HG03442 (cell line): ENCODE results near the gene SLC6A5.
"Not testable (repeated sequence)": the region's sequence is repeated elsewhere in the genome, so short reads cannot be mapped to it uniquely, and the experiment has no call there.

Source experiments
- ATAC-seq: cut with Tn5 transposase; IDR thresholded peaks from one replicate; pipeline ENCODE4 v1.9.1; 2021; ENCODE audit warnings: mild to moderate bottlenecking, moderate library complexity; ENCODE audit not compliant: unreplicated experiment

Gene SLC6A5

DNA sequence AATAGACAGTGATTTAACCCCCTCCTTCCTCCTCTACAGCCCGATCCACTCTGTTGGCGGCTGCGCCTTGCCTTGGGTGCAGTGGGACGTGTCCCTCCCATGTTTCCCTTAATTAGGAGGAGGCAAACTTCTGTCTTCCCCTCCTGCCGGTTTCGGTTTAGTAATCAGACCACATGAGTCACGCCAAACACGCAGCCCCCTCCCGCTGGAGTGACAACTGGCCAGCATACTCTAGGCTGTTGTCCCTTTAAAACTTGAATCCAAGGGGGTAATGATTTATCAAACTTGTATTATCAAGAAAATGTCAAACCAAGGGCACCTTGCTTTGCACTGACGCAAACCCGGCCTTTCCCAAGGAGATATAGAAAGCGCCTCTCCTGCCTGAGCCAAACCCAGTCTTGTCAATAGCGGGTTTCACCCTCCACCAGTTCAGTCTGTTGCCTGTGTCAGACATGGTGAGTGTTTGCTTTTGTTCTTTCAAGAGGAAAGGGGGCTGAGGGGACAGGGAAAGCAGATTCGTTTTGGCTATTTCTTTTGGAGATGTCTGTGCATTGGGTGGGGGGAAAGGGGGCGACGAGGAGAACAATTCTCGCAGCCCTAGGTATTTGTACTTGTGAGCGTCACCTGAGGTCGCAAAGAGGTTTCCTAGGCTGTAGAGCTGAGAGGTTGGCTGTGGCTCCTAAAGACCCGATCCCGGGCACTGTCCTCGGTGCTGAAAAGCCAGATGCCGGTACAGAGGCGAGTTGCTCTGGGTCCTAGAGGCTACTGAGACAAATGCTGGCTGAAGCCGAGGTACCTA, at the start of gene SLC6A5:
TSS of gene SLC6A5 (plus strand) at position 388 of the 799 bp plus-strand sequence. CDS start at position 453, 65 bp downstream.
- ATAC-seq: no peak

DNA sequence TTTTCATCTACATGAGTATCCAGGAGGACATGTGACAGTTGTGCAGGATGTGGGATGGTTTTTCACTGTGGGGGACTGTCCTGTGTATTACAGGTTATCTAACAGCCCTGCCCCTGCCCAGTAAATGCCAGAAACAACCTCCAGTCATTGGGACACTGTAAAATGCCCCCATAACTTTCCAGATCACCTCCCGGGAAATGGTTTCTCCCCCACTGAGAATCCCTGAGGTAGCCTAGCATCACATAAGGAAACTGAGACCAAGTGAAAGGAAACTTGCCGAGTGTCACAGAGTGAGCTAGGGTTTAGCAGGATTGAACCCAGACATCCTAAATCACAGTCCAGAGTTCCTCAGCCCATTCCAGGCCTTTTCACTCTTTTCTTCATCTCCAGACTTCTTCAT, 48.3 kb upstream of the SLC6A5 start:
- ATAC-seq: no peak

DNA sequence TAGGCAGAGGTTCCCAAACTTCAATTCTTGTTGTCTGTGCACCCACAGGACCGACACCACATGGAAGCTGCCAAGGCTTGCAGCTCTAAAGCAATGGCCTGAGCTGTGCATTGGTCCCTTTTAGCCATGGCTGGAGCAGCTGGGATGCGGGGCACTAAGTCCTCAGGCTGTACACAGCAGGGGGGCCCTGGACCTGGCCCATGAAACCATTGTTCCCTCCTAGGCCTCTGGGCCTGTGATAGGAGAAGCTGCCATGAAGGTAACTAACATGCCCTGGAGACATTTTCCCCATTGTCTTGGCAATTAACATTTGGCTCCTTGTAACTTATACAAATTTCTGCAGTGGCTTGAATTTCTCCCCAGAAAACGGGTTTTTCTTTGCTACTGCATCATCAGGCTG, 43.6 kb upstream of the SLC6A5 start:
- no peak for ATAC-seq

DNA sequence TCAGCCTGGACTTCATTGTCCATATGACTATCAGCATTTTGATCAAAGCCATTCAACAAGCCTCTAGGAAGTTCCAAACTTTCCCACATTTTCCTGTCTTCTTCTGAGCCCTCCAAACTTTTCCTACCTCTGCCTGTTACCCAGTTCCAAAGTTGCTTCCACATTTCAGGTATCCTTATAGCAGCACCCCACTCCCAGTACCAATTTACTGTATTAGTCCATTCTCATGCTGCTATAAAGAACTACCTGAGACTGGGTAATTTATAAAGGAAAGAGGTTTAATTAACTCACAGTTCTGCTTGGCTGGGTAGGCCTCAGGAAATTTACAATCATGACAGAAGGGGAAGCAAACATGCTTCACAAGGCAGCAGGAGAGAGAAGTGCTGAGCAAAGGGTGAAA, 43.0 kb upstream of the SLC6A5 start:
- not testable (repeated sequence) for ATAC-seq

DNA sequence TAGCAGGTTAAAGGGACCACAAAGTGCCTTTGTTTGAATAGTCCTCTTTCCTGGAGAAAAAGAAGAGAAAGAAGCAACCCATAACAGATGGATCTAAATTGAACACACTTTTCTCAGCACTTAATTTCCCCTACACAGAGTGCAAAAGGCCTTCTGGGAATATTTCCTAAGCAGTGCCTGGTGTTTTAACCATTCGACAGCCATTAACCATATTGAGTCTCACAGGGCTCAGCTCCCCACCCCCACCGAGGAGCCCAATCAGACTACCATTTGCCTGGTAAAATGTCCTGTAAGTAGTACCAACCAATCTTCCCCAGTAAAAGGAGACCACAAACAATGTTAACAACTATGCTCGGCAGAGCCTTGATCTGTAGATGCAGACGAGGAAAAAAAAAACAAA, 40.7 kb upstream of the SLC6A5 start:
- no peak for ATAC-seq

DNA sequence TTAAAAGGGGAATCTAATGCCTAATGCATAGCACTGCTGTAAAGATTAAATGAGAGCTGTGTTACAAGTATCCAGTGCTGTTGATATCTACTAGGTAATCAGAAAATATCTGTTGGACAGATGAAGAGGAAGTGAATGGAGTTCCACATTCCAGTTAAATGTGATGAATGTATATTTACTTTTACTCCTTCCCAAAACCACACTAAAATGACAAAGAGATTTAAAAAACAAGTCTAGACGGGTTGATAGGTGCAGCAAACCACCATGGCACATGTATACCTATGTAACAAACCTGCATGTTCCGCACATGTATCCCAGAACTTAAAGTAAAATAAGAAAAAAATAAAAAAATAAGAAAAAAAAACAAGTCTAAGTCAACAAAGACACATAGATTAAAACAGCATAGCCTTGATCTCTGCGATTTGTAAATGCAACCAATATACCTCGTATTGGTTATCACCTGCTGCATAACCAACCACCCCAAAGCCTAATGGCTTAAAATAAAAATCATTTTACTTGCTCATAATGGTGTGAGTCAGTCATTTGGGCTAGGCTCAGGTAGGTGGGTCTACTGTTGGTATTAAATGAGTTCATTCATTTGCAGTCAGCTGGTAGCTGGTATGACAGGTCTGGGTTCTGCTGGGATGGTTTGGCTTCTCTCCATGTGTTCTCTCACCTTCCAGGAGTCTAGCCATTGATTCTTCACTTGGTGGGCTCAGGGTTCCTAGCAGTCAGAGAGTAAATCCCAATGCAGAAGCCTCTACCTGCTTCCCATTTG, 39.7 kb upstream of the SLC6A5 start:
- ATAC-seq: no peak

DNA sequence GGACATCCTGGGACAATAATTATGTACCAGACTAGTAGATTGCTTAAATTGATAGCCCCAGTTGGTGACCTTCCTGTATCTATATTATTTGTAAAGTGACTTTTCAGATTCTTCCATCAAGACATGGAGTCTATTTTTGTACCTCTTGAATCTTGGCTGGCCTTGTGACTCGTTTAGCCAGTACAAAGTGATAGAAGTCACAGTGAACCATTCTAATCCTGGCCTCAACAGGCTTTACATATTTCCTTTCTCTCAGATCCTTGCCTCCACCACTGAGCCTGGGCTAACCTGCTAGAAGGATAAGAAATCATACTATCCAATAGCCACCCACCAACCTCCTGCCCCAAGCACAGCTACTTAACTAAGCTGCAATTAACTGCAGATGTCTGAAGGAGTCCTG, 37.5 kb upstream of the SLC6A5 start:
- ATAC-seq: no peak

DNA sequence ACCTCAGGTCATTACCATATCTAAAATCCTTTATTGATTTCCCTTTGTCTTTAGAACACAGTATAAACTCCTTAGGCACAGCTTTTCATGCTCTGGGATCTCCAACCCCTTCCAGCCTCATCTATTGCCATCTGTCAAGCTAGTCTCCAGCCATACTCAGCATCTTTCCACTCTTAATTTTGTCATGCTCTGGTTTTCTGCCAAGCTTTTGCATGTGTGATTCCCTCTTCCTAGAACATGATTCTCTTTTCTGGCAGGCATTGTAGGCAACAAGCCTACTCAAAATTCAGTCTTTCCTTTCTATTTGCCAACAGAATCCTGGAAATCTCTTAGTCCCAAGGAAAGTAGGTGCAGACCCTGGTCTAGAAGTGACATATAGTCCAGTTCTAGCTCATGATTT, 35.5 kb upstream of the SLC6A5 start:
- no peak for ATAC-seq

DNA sequence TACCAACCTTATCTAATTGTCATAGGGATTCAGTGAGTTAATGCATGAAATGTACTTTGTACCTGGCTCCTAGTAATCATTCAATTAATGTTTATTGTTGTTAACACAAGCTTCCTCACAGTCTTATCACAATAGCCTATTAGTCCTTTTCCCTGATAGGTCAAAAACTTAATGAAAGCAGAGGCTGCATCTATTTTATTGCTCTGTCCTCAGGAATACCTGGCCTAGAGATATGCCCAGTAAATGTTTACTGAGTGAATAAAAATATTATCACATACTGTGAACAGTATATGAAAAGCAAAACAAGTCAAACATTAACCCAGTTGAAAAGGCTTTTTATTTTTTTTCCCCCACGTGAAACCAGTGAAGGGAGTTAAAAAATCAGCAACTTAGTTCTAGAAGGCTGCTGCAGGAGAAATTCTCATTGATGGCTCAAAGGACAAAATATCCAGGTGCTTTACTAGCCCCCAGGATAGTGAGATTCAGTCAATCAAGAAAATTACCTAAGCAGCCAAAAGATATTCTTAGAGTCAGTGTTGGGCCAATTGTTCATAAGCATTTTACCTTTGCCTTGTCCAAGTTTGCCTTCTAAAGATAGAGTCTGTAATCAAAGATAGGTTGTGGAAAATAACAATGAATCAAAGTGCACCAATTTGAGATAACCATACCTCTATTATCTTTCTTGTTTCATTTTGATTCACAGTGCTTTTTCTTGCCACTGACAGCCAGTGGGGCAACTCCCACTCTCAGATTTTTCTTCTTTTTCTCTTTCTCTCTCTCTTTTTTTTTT, 34.4 kb upstream of the SLC6A5 start:
- no peak for ATAC-seq

DNA sequence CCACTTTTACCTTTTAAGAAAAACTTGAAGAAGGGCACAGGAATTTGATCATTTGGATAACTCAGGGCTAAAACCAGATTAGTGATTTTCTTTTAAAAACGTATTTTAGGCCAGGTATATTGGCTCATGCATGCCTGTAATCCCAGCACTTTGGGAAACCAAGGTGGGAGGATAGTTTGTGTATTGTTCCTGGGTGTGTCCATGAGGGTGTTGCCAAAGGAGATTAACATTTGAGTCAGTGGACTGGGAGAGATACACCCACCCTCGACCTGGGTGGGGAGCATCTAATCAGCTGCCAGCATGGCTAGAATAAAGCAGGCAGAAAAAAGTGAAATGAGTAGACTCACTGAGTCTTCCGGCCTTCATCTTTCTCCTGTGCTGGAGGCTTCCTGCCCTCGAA, 33.3 kb upstream of the SLC6A5 start:
- ATAC-seq: not testable (repeated sequence)

DNA sequence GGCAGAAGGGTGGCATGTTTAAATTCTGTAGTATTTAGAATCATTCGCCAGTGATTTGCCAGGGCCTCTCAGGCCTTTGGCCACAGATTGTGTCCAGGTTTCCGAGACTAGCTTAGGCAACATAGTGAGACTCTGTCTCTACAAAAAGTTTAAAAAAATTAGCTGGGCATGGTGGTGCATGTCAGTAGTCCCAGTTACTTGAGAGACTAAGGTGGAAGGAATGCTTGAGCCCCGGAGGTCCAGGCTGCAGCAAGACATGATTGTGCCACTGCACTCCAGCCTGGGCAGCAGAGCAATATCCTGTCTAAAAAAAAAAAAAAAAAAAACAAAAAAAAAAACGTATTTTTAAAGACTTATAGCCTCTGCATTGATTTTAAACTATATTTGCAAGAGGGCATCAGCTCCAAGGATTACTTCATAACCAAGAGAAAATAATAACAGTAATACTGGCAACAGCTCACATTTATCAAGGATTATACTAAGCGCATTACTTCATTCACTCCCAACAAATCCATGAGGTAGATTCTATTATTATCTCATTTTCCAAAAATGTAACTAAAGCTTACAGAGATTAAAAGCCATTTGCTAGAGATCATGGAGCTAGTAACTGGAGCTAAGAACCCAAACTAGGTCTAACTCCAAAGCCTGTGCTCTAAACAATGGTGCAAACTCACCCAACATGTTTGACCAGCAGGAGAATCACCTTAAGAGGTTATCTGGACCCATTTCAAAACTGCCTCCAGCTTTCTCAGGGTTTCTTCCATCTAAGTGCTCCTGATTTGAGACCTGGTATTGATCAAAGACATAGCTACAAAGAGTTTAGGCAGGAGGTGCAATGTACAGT, 32.6 kb upstream of the SLC6A5 start:
- ATAC-seq: no peak

DNA sequence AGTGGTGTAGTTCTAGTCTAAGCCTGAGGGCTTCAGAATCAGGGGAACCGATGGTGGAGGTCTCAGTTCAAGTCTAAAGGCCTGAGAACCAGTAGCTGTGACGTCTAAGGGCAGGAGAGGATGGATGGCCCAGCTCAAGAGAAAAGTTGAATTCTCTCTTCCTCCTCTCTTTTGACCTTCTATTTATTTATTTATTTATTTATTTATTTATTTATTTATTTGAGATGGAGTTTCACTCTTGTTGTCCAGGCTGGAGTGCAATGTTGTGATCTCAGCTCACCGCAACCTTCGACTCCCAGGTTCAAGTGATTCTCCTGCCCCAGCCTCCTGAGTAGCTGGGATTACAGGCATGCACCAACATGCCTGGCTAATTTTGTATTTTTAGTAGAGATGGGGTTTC, 19.7 kb upstream of the SLC6A5 start:
- not testable (repeated sequence) for ATAC-seq

DNA sequence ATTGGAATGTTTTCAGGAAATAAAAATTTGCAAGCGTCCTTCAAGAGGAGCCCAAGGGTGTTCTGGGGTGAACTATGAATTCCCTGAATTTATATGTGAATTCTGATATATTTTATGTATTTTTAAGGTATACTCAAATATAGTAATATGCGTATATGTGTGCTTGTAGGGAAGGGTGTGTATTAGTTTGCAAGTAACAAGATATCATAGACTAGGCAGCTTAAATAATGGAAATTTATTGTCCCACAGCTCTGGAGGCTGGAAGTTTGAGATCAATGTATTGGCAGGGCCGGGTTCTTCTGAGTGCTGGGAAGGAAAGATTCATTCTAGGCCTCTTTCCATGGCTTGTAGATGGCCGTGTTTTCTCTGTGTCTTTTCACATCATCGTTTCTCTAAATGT, 16.2 kb upstream of the SLC6A5 start:
- no peak for ATAC-seq

DNA sequence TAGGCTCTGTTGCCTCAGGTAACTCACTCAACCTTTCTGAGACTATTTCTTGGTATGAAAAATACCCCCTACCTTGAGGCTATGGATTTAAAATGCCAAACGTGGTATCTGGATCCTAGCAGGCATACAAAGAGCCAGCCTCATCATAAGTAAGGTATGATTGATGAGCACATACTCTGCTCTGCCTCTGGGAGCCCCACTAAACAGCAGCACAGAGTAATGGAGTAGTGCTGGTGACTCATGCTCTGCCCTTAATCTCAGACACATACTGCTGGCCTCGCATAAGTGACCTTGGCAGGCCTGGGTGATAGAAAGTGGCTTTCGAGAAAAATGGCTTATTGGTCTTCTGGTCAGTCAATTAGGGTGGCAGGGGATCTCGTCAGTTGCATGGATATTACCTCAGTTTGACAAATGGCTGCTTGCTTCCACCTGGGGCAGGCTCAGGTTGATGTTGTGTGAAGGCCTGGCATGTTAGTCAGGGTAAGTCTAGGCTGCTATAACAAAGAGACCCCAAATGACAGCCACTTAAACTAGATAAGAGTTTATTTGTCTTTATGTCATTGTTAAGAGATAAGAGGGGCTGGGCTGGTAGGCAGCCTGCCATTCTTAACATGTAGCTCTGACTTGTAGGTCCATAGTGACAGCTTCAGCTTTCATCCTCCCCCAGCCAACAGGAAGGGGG, 15.2 kb upstream of the SLC6A5 start:
- ATAC-seq: no peak

DNA sequence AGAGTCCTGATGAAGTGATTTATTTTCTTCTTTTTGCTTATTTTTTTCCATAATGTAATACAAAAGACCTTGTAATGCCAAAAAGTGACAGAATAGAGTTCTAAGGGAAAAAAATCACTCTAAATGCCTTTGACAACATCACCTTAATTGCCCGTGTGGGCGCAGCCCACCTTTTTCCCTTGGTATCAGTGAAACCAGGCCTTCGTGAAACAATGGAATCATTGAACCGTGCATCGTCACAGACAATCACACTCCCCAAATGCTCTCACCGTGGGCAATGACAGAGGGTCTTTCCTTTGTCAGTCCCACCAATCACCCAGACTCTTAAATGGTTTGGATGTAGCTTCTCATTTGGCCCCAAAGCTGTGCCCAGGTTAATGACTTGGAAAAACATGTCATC, 9.6 kb upstream of the SLC6A5 start:
- no peak for ATAC-seq

DNA sequence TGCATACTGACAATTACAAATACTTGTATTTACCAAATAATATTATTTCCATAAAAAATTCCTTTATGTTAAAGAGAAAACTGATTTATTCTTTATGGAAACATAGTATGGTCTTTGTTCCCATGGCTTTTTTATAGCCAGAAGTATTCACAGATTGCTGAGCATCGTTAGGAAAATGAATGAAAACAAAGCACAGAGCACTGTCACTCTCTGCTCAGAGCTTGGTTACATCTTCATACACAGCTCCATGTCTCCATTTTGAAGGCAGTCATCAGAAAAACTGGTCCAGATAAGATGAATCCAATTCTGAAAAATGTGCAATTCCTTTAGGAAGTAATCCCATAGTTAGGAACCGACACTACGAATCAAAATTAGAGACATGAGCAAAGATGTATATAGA, 9.0 kb upstream of the SLC6A5 start:
- no peak for ATAC-seq

DNA sequence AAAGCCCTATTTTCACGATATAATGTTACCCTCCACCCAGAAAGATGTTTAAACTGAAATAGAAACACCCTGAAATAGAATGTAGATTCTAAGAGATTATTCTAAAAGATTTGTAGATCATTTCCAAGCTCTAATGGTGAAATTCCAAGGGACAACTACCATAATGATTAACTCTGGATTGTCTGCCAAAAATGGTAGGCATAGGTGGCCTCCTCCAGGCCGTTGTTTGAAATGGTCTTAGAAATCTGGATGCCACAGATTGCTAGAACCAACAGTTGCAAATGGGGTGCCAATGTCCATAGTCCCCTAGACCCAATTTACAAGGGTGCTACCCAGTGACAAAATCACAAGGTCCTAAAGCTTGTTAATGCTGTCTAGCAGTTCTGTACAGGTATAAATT, 6.7 kb upstream of the SLC6A5 start:
- ATAC-seq: no peak

DNA sequence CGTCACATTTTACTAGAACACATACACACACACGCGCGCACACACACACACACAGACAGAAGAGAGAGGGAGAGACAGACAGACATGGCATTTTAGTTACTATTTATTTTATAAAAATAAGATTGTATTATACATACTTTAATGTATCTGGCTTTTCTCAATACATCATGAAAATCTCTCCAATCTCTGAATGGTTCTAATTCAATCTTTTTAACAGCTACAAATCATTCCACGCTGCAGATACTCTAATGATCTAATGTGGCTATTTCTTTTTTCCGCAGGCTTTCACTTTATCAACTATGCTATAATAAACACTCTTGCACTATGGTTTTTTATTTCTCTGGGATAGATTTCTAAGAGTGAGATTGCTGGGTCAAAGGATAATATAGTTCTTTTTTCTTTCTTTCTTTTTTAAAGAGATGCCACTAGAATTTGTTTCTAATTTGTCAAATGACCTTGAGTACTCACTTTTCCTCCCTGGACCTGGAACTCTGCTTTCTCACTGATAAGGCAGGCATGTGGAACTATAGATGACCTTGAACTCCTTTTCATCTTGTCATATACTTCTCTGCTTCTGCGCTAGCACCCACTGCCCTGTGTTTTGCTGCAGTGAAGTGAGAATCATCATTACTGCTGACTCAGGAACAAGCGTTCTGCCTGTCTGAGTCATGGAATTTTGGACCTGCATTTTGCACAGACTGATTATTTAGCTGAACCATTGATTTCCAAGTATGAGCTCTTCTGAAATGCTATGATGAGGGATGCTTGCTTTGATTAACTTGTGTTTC, 4.9 kb upstream of the SLC6A5 start:
- ATAC-seq: no peak

DNA sequence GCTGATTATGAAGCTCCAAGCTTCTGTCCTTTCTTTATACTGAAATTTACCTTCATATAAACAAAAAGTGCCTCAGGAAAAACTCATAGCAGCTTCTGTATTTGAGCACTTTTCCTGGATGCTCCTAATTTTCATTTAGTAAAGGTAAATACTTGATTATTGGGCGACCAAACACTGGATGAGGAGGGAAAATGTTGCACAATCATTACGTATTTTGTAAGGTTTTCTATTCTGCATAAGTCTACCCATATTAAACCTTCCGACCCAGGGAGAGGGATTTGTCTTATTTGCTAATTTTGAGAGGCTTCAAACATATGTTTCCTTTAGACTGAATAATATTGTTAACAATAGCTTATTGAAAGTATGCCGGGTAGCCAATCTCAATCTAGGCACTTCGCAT, 4.3 kb upstream of the SLC6A5 start:
- ATAC-seq: no peak
